ENCODE data around the gene C17orf100.

The C17orf100 gene

DNA sequence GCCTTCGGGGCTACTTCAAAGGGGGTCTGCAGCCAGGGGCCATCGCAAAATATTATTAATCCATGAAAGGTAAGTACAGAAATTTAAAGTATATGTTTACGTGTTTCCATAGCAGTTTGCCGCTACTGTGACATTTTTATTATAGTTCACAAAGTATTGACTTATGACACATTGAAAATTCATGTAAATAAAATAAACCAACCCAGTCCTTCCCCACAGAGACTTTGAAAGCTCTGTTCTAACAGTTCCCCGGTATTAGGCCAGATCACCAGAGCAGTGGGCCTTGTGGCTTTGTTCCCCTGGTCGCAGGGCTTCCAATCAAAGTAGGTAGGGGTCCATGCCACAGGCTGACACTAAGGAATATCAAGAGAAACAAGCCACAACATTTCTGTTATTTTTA lies 24.9 kb upstream of the C17orf100 start:
- Histone ChIP-seq H3K36me3 (ENCODE audit: insufficient read depth, low read length) (peaks cover 82% of the 10 kb centered on the region), H3K27ac (no peak overlapping the region), H3K9ac (ENCODE audit: insufficient read length) (no peak overlapping the region), H3K4me3 (no peak overlapping the region), H3K9me3 (ENCODE audit: low read depth, low read length) (no peaks in the 10 kb centered on the region)
- no peak for DNase-seq (ENCODE audit: low read depth, low spot score)
- TF ChIP-seq POLR2AphosphoS5 (IDR thresholded peaks at IDR 0.05; ENCODE audit: borderline replicate concordance, low read depth, low read length), result no peak

DNA sequence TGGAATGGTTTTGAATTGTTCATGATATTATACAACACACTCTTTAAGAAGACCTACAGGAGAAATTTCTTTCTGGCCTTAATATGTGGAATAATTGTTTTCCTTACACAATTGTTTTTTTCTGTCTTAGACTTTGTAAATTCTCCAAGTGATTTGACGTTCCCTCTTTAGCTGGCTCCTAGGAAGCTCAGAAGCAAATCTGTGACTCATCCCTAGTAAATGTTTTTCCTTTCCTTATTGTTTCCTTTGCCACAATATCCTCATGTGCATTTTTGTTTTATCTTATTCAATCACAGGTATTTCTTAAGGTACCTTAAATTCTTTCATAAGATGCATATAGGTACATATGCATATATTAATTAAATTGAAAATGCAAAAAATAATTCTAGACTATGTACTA lies 24.5 kb upstream of the C17orf100 start:
- no peak for TF ChIP-seq POLR2AphosphoS5 (IDR thresholded peaks at IDR 0.05; ENCODE audit: borderline replicate concordance, low read depth, low read length)
- TF ChIP-seq FOXP2 (optimal IDR thresholded peaks at IDR 0.05; ENCODE audit: control extremely low read depth, extremely low read length, insufficient read depth), result no peak
- no peak for TF ChIP-seq EZH2 (IDR thresholded peaks at IDR 0.05)
- Histone ChIP-seq H3K36me3 (ENCODE audit: insufficient read depth, low read length) (peaks cover 80% of the 10 kb centered on the region), H3K9ac (ENCODE audit: insufficient read length) (no peak overlapping the region), H3K27ac (no peak overlapping the region), H3K4me3 (no peak overlapping the region), H3K9me3 (ENCODE audit: low read depth, low read length) (no peaks in the 10 kb centered on the region)
- no peak for DNase-seq (ENCODE audit: low read depth, low spot score)

DNA sequence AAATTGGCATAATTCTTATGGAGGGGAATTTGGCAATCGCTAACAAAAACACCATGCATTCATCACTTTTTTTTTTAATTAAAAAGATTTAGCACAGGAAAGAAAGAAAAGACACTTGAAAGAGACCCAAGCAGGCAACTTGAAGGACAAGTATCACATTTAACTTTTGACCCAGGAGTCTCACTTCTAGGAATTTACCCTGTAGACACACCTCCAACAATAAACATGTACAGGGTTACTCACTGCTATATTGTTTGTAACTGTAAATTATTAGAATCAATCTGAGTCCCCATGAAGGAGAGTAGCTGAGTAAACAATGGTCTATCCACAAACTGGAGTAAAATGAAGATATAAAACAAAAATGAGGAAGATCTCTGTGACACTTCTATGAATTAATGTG lies 21.2 kb upstream of the C17orf100 start:
- Histone ChIP-seq H3K4me3 (no peak overlapping the region), H3K9me3 (ENCODE audit: low read depth, low read length) (no peaks in the 10 kb centered on the region), H3K9ac (ENCODE audit: insufficient read length) (no peak overlapping the region), H3K27ac (no peak overlapping the region), H3K36me3 (ENCODE audit: insufficient read depth, low read length) (peaks cover 84% of the 10 kb centered on the region)
- TF ChIP-seq EZH2 (IDR thresholded peaks at IDR 0.05), result no peak
- no peak for TF ChIP-seq POLR2AphosphoS5 (IDR thresholded peaks at IDR 0.05; ENCODE audit: borderline replicate concordance, low read depth, low read length)
- TF ChIP-seq FOXP2 (optimal IDR thresholded peaks at IDR 0.05; ENCODE audit: control extremely low read depth, extremely low read length, insufficient read depth), result no peak
- no peak for DNase-seq (ENCODE audit: low read depth, low spot score)

DNA sequence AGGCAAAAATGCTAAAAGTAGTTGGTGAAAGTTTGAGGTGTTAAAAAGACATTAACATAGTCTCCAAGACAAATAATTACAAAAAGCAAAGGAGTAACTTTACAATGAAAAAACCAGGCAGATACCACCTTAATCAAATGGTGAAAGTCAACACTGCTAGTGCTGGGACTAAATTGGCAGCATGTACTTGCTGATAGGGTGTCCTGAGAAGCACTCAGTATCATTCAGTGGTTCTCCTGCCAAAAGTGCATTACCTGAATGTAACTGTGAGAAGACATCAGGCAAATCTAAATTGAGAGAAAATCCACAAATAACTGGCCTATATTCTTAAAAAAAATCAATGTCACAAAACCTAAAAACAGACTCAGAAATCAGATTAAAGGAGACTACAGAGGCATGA lies 19.0 kb upstream of the C17orf100 start:
- TF ChIP-seq FOXP2 (optimal IDR thresholded peaks at IDR 0.05; ENCODE audit: control extremely low read depth, extremely low read length, insufficient read depth) (no peak), POLR2AphosphoS5 (IDR thresholded peaks at IDR 0.05; ENCODE audit: borderline replicate concordance, low read depth, low read length) (no peak), EZH2 (IDR thresholded peaks at IDR 0.05) (no peak)
- Histone ChIP-seq H3K27ac (no peak overlapping the region), H3K36me3 (ENCODE audit: insufficient read depth, low read length) (peaks cover 73% of the 10 kb centered on the region), H3K9me3 (ENCODE audit: low read depth, low read length) (no peaks in the 10 kb centered on the region), H3K4me3 (no peak overlapping the region), H3K9ac (ENCODE audit: insufficient read length) (no peak overlapping the region)
- no peak for DNase-seq (ENCODE audit: low read depth, low spot score)

DNA sequence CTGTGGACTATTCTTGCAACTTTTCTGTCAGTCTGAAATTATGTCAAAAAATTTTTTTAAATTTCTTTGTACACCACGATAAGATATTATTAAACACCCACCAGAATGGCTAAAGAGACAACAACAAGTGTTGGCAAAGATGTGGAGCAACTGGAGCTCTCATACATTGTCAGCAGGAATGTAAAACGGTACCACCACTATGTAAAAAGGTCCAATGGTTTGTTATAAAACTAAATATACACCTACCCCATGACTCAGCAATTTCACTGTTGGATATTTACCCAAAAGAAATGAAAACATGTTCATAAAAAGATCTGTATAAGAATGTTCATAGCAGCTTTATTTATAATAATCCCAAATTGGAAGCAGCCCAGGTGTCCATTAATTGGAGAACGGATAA lies 18.3 kb upstream of the C17orf100 start:
- DNase-seq (ENCODE audit: low read depth, low spot score), result no peak
- H3K4me3 ChIP-seq, result no peak overlapping the region
- no peak overlapping the region for H3K9ac ChIP-seq (ENCODE audit: insufficient read length)
- H3K36me3 ChIP-seq (ENCODE audit: insufficient read depth, low read length), result peaks cover 65% of the 10 kb centered on the region
- H3K27ac ChIP-seq, result no peak overlapping the region
- TF ChIP-seq EZH2 (IDR thresholded peaks at IDR 0.05) (no peak), FOXP2 (optimal IDR thresholded peaks at IDR 0.05; ENCODE audit: control extremely low read depth, extremely low read length, insufficient read depth) (no peak), POLR2AphosphoS5 (IDR thresholded peaks at IDR 0.05; ENCODE audit: borderline replicate concordance, low read depth, low read length) (no peak)
- no peaks in the 10 kb centered on the region for H3K9me3 ChIP-seq (ENCODE audit: low read depth, low read length)

DNA sequence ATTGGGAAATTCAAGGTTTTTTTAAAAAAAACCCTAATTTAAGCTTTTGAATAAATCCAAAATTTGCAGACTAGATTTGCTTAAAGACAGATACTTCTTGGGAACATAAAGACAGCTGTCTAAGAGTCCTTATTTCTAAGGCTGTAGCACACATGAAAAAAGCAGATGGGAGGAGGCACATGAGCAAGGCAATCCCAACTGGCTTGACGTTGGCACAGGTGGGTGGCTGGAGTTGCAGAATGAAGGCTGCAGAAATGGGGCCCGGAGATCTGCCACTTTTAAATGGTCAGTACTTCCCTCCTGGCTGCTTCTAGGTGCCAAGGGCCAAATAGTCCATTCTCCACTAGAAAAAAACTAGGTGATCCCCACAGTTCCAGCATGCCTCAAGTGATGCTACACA lies 15.5 kb upstream of the C17orf100 start:
- Histone ChIP-seq H3K4me3 (no peak overlapping the region), H3K36me3 (ENCODE audit: insufficient read depth, low read length) (peaks cover 41% of the 10 kb centered on the region), H3K9me3 (ENCODE audit: low read depth, low read length) (no peaks in the 10 kb centered on the region), H3K9ac (ENCODE audit: insufficient read length) (no peak overlapping the region), H3K27ac (no peak overlapping the region)
- TF ChIP-seq EZH2 (IDR thresholded peaks at IDR 0.05) (no peak), POLR2AphosphoS5 (IDR thresholded peaks at IDR 0.05; ENCODE audit: borderline replicate concordance, low read depth, low read length) (no peak), FOXP2 (optimal IDR thresholded peaks at IDR 0.05; ENCODE audit: control extremely low read depth, extremely low read length, insufficient read depth) (no peak)
- DNase-seq (ENCODE audit: low read depth, low spot score), result no peak

DNA sequence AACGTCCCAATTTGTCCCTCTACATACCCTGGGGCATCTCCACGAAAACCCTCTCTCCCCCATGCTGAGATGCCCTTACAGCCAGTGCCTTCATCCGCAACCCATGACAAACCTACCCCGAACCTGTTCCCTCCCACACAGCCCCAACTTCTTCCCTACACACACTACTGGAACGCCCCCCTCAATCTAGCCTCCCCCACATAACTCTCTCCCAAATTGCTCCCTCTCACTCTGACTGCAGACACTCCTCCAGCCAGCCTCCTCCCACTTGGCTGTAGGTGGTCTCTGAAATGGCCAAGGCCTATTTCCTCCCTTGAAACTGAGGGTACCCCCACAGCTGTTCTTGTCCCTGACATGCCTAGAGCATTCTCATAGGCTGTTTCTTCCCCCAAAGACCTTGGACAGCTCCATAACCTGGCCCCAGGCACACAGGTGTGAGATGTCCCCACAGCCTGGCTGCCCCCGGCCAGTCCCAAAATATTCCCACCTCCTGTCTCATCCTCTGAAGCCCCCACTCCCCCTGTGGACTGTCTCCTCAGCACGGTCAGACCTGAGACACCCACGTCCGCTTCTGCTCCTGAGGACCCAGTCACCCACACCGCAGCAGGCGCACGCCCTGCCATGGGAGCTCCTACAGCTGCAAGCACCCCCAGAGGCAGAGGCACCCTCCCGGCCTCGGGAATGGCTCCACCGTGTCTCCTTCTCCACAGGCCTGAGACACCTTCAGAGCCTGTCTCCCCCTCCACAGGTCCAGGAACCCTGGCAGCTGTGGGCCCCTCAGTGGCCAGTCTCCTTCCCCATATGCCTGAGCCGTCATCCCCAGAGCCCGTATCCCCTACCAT lies 14.7 kb upstream of the C17orf100 start:
- no peaks in the 10 kb centered on the region for H3K9me3 ChIP-seq (ENCODE audit: low read depth, low read length)
- no peak overlapping the region for H3K27ac ChIP-seq
- no peak for DNase-seq (ENCODE audit: low read depth, low spot score)
- no peak for TF ChIP-seq EZH2 (IDR thresholded peaks at IDR 0.05)
- no peak for TF ChIP-seq POLR2AphosphoS5 (IDR thresholded peaks at IDR 0.05; ENCODE audit: borderline replicate concordance, low read depth, low read length)
- no peak overlapping the region for H3K9ac ChIP-seq (ENCODE audit: insufficient read length)
- no peak overlapping the region for H3K4me3 ChIP-seq
- peaks cover 35% of the 10 kb centered on the region for H3K36me3 ChIP-seq (ENCODE audit: insufficient read depth, low read length)

DNA sequence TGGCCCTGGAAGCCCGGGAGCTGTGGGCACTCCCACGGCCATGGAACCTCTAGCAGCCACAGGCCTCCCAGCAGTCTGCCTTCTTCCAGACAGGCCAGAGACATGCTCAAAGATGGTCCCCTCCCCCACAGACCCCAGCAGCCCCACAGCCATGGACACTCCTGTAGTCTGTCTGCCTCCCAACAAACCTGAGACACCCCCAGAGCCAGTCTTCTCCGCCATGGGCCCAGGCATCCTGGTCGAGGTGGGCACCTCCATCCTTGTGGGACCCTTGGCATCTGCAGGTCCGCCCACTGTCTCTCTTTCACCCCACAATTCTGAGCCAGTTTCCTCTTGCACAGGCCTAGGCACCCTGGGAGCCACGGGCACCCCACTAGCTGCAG lies 14.1 kb upstream of the C17orf100 start:
- no peak overlapping the region for H3K27ac ChIP-seq
- H3K36me3 ChIP-seq (ENCODE audit: insufficient read depth, low read length), result peaks cover 32% of the 10 kb centered on the region
- TF ChIP-seq POLR2AphosphoS5 (IDR thresholded peaks at IDR 0.05; ENCODE audit: borderline replicate concordance, low read depth, low read length), result no peak
- no peak for TF ChIP-seq FOXP2 (optimal IDR thresholded peaks at IDR 0.05; ENCODE audit: control extremely low read depth, extremely low read length, insufficient read depth)
- no peak for TF ChIP-seq EZH2 (IDR thresholded peaks at IDR 0.05)
- H3K9ac ChIP-seq (ENCODE audit: insufficient read length), result no peak overlapping the region
- no peaks in the 10 kb centered on the region for H3K9me3 ChIP-seq (ENCODE audit: low read depth, low read length)
- H3K4me3 ChIP-seq, result no peak overlapping the region
- no peak for DNase-seq (ENCODE audit: low read depth, low spot score)

All from SK-N-MC (cell line).